Left cardiac atrium (tissue), 4 donors: Measurements from ENCODE around the gene RBM34. TPM values are rescaled to one million over a fixed set of nuclear protein-coding genes. Genes with fewer than 3 reads are reported as not detected.
"Not testable (repeated sequence)": the region's sequence is repeated elsewhere in the genome, so short reads cannot be mapped to it uniquely, and the experiment has no call there.

ENCODE experiments used
- ATAC-seq, 2 donors: fragments of 200-7000 bp; cut with Tn5 transposase; one replicate each; pipeline ENCODE4 v1.9.1; 2020; ENCODE audit warnings: mild to moderate bottlenecking in 2 of 2, moderate library complexity in 2 of 2
- DNase-seq: peaks from one replicate; pipeline ENCODE4 v3.0.0-alpha.2; 2020
- intact Hi-C, 2 donors: fragments of 100-400 bp; cut with DNase I; formaldehyde crosslinking; loops; one replicate each; pipeline versions ENCODE4 v1.14.1 to v1.15.1; 2022 to 2023
- microRNA-seq, 2 donors: library from miRNA; unstranded; fragments of <30 nt; microRNA quantifications; one replicate each; pipeline ENCODE4 v1.2.0, GENCODE V29; 2020
- total RNA-seq, 2 donors: library from RNA; stranded (reverse); fragmentation: NEBNext Ultra II Directional; extraction: Animal tissue kit (Norgen Biotek cat#: 25700); gene quantifications; one replicate each; pipeline ENCODE4 v1.2.1, GENCODE V29; 2021
- donor health status: DM: no; HTN: yes; CAD: no.
- donor health status: DM: no; HTN: yes; CAD: no; lungs with severe emphysema.
- donor health status: DM: yes; HTN: yes; CAD: no.
- donor health status: Dilated cardiomyopathy.

Gene RBM34
- total RNA-seq, 2 donors from 2014 or later = 47.0 to 54.6 TPM

DNA sequence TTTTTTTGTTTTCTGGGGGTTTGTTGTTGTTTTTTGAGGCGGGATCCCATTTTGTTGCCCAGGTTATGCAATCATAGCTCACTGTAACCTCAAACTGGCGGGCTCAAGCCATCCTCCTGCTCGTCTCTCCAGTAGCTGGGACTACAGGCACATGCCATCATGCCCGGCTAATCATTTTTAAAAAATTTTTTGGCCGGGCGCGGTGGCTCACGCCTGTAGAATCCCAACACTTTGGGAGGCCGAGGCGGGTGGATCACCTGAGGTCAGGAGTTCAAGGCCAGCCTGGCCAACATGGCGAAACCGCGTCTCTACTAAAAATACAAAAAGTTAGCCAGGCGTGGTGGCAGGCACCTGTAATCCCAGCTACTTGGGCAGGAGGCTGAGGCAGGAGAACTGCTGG, 63.5 kb downstream of the RBM34 start:
- DNase-seq, intact Hi-C loops, ATAC-seq: not testable (repeated sequence)

DNA sequence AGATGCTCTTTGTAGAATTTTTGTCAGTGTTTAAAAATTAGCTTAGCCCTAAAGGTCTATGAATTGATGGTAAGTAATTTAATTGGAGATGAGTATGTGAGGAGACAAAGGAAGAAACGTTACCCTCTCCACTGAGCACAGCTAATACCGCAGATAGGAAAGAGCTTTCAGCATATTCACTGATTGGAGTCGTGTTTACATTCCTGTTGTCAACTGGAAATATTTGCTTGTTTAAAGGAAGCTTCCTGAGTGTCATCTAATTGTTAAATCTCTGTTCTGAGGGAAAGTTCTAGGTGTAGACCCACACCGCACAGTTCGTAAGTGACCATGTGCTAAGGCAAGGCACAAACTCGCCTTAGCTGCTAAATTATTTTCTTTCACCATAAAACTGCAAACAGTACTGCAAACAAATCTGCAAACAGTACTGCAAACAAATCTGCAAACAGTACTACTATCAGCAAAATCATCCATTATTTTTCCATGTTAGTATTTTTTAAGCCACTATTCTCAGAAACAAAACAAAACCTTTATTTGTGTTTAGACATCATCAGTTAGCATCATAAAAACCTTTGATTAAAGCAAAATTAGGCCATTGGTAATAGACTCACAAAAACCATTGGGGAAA, 65.0 kb downstream of the RBM34 start:
- ATAC-seq (no peak), DNase-seq (no peak)
- intact Hi-C loops = no loop called here

DNA sequence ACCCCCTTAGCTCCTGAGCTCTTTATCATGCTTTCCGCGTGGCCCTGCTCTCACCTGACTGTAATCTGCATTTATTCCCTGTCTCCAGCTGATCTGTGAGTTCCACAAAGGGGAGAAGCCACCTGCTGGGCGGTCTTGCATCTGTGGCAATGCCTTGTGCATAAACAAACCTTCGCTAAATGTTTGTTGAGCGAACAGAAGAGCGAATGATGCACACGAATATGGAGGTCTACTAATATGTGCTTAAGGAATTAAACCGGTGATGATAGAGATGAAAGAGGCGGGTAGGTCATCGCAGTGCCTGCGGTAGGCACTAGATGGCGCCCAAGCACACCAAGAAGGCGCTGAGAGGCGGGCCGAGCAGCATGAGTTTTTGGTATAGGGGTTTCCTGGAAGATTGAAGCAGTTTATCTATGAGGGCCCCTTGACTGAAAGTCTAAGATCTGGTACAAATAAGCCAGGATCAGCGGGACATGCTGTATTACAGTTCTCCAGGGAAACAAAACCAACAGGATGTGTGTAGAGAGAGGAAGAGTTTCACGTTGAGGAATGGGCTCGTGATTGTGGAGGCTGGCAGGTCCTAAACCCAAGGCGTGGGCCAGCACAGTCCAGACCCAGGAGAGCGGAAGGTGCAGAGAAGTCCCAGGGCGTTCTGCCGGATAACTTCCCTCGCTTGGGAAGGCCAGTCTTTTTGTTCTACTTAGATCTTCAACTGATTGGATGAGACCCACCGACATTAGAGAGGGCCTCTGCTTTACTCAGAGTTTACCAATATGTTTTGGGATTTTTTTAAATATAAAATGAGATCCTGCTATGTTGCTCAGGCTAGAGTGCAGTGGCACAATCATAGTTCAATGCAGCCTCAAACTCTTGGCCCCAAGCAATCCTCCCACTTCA, 67.1 kb downstream of the RBM34 start:
- ATAC-seq (peak; percentile 75 to 82), DNase-seq (peak; percentile 83)
- intact Hi-C loops = loop anchor here in 1 of 2 donors (5.0 kb wide), 1 partner anchor 607 kb away; no protein-coding TSS in a partner anchor

DNA sequence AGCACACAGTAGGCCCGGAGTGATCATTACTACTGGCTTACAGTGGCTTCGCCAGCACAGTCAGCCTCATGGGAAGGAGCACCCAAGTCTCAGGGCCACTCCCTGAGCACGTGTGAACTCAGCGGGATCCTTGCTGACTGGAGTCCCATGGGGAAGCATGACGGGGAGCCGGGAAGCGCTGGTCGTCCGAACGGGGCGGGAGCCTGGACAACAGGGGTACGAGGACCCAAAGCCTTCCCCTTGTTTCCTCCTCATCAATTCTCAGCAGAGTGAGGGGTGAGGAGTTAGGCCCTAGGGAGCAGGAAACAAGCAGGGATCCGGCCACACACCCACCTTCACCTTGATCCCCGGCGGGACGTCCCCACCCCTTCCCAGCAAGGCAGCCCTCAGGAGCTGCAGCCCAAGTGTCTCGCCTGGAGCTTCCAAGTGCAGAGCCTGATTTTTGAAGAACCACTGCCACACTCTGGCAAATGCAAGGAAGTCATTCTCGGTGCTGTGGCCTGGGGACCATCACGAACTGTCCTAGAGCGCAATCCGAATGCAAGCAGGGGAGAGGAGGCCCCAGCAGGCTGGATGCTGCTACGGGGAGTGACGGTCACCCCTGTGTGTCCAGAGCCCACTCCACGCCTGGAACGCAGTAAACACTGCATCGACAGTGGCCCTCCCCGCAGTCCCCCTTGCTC, 67.9 kb downstream of the RBM34 start:
- ATAC-seq = peak; percentile 80 to 92
- intact Hi-C loops = loop anchor here in 1 of 2 donors (5.0 kb wide), 1 partner anchor 606 kb away; no protein-coding TSS in a partner anchor
- peak; percentile 59 for DNase-seq

DNA sequence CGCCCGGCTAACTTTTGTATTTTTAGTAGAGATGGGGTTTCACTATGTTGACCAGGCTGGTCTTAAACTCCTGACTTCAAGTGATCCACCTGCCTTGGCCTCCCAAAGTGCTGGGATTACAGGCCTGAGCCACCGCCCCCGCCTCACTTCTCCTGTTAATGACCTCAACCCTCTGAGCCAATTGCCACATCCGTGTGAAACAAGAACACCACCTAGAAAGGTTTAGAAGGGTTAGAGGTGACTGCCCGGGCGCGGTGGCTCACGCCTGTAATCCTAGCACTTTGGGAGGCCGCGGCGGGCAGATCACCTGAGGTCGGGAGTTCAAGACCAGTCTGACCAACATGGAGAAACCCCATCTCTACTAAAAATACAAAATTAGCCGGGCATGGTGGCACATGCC, 68.6 kb downstream of the RBM34 start:
- DNase-seq, ATAC-seq: not testable (repeated sequence)
- intact Hi-C loops = loop anchor here in 1 of 2 donors (5.0 kb wide), 1 partner anchor 605 kb away; no protein-coding TSS in a partner anchor

DNA sequence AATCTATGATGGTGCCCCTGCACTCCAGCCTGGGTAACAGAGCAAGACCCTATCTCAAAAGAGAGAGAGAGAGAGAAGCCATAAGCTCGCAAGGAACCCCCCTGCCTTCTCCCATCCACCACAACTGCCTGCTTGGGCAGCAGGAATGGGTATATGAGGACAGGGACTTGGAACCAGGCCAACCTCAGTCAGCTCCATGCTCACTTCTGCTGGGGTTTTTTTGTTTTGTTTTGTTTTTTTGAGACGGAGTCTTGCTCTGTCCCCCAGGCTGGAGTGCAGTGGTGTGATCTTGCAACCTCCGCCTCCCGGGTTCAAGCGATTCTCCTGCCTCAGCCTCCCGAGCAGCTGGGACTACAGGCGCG, 69.0 kb downstream of the RBM34 start:
- intact Hi-C loops = loop anchor here in 1 of 2 donors (5.0 kb wide), 1 partner anchor 605 kb away; no protein-coding TSS in a partner anchor
- DNase-seq, ATAC-seq: not testable (repeated sequence)

DNA sequence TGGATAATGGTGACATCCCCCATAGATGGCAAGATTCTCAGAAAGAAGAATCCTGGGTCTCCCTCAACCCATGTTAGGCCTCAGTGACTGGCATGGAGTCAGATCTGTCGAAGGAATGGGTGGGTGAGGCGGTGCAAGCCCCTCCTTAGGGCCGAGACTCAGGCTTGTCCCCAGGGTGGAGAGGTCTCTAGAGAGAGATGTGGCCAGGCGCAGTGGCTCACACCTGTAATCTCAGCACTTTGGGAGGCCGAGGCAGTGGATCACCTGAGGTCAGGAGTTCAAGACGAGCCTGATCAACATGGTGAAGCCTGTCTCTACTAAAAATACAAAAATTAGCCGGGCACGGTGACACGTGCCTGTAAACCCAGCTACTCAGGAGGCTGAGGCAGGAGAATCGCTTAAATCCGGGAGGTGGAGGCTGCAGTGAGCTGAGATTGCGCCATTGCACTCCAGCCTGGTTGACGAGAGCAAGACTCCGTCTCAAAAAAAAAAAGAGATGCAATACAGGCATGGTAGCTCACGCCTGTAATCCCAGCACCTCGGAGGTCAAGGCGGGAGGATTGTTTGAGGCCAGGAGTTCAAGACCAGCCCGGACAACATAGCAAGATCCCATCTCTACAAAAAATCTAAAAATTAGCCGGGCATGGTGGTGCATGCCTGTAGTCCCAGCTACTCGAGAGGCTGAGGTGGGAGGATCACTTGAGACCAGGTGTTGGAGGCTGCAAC, 69.6 kb downstream of the RBM34 start:
- not testable (repeated sequence) for DNase-seq, ATAC-seq
- intact Hi-C loops = loop anchor here in 1 of 2 donors (5.0 kb wide), 1 partner anchor 604 kb away; no protein-coding TSS in a partner anchor

DNA sequence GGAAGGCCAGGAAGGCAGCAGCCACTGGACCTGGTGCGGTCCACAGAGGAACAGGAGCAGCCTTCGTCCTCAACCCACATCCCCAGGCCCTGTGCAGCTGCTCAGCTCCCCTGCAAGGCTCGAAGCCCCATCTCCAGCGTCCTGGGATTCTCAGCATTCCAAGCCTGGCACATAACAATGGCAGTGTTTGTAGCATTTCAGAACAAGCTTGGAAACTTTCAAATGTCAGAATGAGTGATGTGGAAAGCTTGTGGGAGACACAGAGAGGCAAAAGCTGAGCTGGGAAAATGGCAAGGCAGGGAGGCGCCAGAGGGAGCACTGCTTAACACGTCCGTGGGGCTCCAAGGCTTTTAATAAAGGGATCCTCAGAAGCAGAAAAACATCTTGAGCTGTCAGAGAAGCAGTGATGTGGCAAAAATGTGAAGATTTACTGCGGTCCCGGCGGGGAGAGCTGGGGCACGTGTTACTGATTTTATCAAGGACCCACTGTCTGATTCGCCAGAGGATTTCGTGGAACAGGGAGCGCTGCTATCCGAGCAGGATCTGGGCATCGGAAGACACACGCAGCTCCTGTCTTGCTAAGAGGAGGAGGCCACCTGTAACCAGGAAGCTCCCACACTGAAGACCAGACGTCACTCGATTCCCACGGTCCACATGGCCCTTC, 70.5 kb downstream of the RBM34 start:
- intact Hi-C loops = loop anchor here in 1 of 2 donors (5.0 kb wide), 1 partner anchor 603 kb away; no protein-coding TSS in a partner anchor
- ATAC-seq = no peak

DNA sequence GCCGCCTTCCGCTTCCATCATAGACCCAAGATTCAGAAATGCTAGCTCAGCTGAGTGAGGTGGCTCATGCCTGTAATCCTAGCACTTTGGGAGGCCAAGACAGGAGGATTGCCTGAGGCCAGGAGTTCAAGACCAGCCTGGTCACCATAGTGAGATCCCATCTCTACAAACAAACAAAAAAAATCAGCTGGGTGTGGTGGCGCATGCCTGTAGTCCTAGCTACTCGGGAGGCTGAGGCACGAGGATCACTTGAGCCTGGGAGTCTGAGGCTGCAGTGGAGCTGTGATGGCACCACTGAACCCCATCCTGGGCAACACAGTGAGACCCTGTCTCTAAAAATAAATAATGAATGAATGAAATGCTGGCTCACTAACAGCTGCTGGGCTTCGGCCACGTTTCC, 72.1 kb downstream of the RBM34 start:
- no peak for ATAC-seq
- intact Hi-C loops = loop anchor here in 1 of 2 donors (5.0 kb wide), 2 partner anchors 327 to 592 kb away; no protein-coding TSS in a partner anchor
- DNase-seq = no peak

More for the DNA sequence above, 70.5 kb downstream of the RBM34 start:
- no peak for DNase-seq

DNA sequence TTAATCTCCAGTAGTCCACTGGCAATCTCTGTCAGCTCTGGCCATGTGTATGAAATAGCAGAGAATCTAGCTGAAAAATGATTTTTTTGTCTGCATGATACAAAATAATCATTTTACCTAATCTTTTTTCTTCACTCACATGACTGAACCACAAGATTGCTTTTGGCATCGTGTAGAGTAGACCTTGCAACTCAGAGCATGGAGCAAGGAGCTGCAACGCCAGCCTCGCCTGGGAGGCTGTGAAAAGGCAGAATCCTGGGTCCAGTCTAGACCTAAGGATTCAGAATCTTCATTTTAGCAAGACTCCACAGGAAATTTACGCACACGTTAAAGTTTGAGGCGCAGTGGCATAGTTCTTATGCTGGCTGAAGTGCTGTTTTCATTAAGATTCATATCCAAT, 72.6 kb downstream of the RBM34 start:
- intact Hi-C loops = loop anchor here in 1 of 2 donors (5.0 kb wide), 2 partner anchors 326 to 591 kb away; no protein-coding TSS in a partner anchor

DNA sequence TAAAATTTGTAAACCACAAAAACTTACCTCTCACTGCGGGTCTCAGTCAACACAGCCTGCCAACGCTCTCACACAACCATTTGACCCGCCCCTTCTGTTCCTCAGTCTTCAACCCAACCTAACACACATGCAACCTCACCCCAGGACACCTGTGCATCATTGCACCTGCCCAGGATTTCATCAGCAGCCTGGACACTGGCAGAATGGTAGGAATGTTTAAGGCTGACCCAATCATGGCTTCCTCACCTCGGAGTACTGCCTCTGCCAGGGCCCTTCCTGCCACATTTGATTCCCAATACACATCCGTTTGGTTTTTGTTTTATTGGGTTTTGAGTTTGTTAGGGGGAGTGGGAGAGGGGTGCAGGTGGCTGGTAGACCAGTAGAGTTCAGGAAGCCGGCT, 73.1 kb downstream of the RBM34 start:
- ATAC-seq = no peak
- intact Hi-C loops = loop anchor here in 1 of 2 donors (5.0 kb wide), 2 partner anchors 326 to 591 kb away; no protein-coding TSS in a partner anchor
- no peak for DNase-seq

More for the DNA sequence above, 72.6 kb downstream of the RBM34 start:
- ATAC-seq (no peak), DNase-seq (no peak)

DNA sequence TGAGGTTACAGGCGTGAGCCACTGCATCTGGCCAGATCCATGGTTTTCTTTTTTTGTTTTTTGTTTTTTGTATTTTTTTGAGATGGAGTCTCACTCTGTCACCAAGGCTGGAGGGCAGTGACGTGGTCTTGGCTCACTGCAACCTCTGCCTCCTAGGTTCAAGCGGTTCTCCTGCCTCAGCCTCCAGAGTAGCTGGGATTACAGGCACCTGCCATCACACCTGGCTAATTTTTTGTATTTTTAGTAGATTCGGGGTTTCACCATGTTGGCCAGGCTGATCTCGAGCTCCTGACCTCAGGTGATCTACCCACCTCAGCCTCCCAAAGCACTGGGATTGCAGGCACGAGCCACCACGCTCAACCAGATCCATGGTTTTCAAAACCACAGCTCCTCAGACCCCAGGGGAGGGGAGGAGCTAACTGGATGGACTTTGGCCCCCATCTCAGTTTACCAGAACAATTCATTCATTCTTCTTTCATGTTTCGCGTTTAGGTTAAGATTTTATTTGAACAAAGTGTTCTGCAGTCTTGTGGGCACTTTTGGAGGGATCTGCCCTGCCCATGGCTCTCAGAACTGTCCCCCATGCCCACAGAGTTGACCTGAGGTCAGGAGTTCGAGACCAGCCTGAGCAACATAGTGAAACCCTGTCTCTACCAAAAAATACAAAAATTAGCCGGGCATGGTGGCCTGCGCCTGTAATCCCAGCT, 75.5 kb downstream of the RBM34 start:
- not testable (repeated sequence) for ATAC-seq, DNase-seq
- intact Hi-C loops = loop anchor here (2.0 to 5.0 kb wide), 3 partner anchors 323 to 588 kb away; no protein-coding TSS in a partner anchor

Small RNA genes within 50 kb of the gene (microRNA-seq; reads per million reads assigned to microRNA genes)
- 0.20 to 0.27 reads per million in 2 donors for gene MIR4753

Other genes with a start within 250 kb of the RBM34 start
- 10 to 100 TPM; 69.3 to 95.7 TPM for gene TOMM20, start 32.4 kb downstream of the RBM34 start, total RNA-seq
- 10 to 100 TPM; 17.6 to 19.3 TPM for gene ARID4B, start 166.9 kb upstream of the RBM34 start, total RNA-seq
- gene GGPS1, start 167.3 kb upstream of the RBM34 start, total RNA-seq = 10 to 100 TPM; 25.1 to 28.4 TPM
- gene TBCE, start 206.2 kb upstream of the RBM34 start, total RNA-seq = 10 to 100 TPM; 10.8 to 13.6 TPM